M059J (cell line): ENCODE results near the gene NHEJ1. TPM values are rescaled to one million over a fixed set of nuclear protein-coding genes. Genes with fewer than 3 reads are reported as not detected.

ENCODE experiments used
- DNase-seq: peaks from one replicate; pipeline ENCODE4 v3.0.0-alpha.2; 2012; ENCODE audit warnings: low read depth
- total RNA-seq: library from RNA; depleted of rRNA; stranded (reverse); fragments of >200 nt; shearing (Covaris generic); gene quantifications from 2 replicates; pipeline ENCODE4 v1.2.3, GENCODE V29; 2014; rRNA removed

Gene NHEJ1
- total RNA-seq, 1 experiment from 2014 or later: 13.6 TPM

GRCh38 chr2:219029829-219030165, 130.8 kb downstream of the NHEJ1 start:
- peak; percentile 70 for DNase-seq

- no peak for DNase-seq
These were observed 131.4 kb downstream of the NHEJ1 start for GRCh38 chr2:219028996-219029828.

GRCh38 chr2:219028141-219028540, 132.5 kb downstream of the NHEJ1 start:
- no peak for DNase-seq

- no peak for DNase-seq
These were observed 133.0 kb downstream of the NHEJ1 start for GRCh38 chr2:219027511-219028055.

GRCh38 chr2:219026946-219027345, 133.7 kb downstream of the NHEJ1 start:
- no peak for DNase-seq

- DNase-seq: no peak
These were observed 134.7 kb downstream of the NHEJ1 start for GRCh38 chr2:219025637-219026585.

Other genes with a start within 250 kb of the NHEJ1 start
- gene CDK5R2, start 201.1 kb downstream of the NHEJ1 start, total RNA-seq: 0.05 TPM in 1 of 2 replicates, not detected in the other
- gene FEV, start 175.6 kb downstream of the NHEJ1 start, total RNA-seq: not detected in 2 replicates
- gene CRYBA2, start 167.4 kb downstream of the NHEJ1 start, total RNA-seq: 0.17 TPM in 1 of 2 replicates, not detected in the other
- not detected in 2 replicates for gene CFAP65, start 119.3 kb downstream of the NHEJ1 start, total RNA-seq
- not detected in 2 replicates for gene IHH, start 99.9 kb downstream of the NHEJ1 start, total RNA-seq
- 0.02 TPM in 1 of 2 replicates, not detected in the other for gene SLC23A3, start 9.2 kb upstream of the NHEJ1 start, total RNA-seq
- 30.2 and 43.4 TPM in 2 replicates for gene CNPPD1, start 16.1 kb upstream of the NHEJ1 start, total RNA-seq
- gene RETREG2, start 17.5 kb upstream of the NHEJ1 start, total RNA-seq: 54.9 and 66.6 TPM in 2 replicates
- 25.6 and 40.5 TPM in 2 replicates for gene ZFAND2B, start 46.0 kb upstream of the NHEJ1 start, total RNA-seq
- gene ABCB6, start 58.1 kb upstream of the NHEJ1 start, total RNA-seq: 19.5 and 27.5 TPM in 2 replicates
- gene ATG9A, start 68.8 kb upstream of the NHEJ1 start, total RNA-seq: 61.5 and 73.3 TPM in 2 replicates
- 16.8 and 23.5 TPM in 2 replicates for gene ANKZF1, start 69.0 kb upstream of the NHEJ1 start, total RNA-seq
- gene GLB1L, start 84.6 kb upstream of the NHEJ1 start, total RNA-seq: 6.2 and 8.0 TPM in 2 replicates
- gene STK16, start 84.7 kb upstream of the NHEJ1 start, total RNA-seq: 24.5 and 33.7 TPM in 2 replicates
- not detected in 2 replicates for gene TUBA4B, start 92.4 kb upstream of the NHEJ1 start, total RNA-seq
- 105 and 129 TPM in 2 replicates for gene TUBA4A, start 93.1 kb upstream of the NHEJ1 start, total RNA-seq
- 33.2 and 45.9 TPM in 2 replicates for gene DNAJB2, start 118.6 kb upstream of the NHEJ1 start, total RNA-seq
- gene PTPRN, start 148.6 kb upstream of the NHEJ1 start, total RNA-seq: 1.1 and 1.7 TPM in 2 replicates
- not detected in 2 replicates for gene RESP18, start 171.9 kb upstream of the NHEJ1 start, total RNA-seq
- 75.8 and 88.2 TPM in 2 replicates for gene DNPEP, start 227.1 kb upstream of the NHEJ1 start, total RNA-seq